PC-3 (cell line): ENCODE data around the gene RRM2.

ENCODE experiments used
- EZH2 ChIP-seq: fragments of 300-600 bp; sonication (generic); IDR thresholded peaks from one replicate; pipeline ENCODE4 v1.6.1; 2017; ENCODE audit warnings: antibody characterized with exemption, mild to moderate bottlenecking, low read length; ENCODE audit not compliant: unreplicated experiment
- EZH2phosphoT487 ChIP-seq: fragments of 300-600 bp; sonication (generic); IDR thresholded peaks from 2 replicates; pipeline ENCODE4 v1.6.1; 2018; ENCODE audit warnings: mild to moderate bottlenecking, antibody characterized with exemption, low read length, borderline replicate concordance
- TF ChIP-seq, protein P1 (sequence below): fragments of 300-600 bp; sonication (generic); conservative IDR thresholded peaks from 2 replicates; pipeline ENCODE4 v1.5.1; 2017; ENCODE audit warnings: antibody characterized with exemption, low read depth, mild to moderate bottlenecking, low read length

DNA sequence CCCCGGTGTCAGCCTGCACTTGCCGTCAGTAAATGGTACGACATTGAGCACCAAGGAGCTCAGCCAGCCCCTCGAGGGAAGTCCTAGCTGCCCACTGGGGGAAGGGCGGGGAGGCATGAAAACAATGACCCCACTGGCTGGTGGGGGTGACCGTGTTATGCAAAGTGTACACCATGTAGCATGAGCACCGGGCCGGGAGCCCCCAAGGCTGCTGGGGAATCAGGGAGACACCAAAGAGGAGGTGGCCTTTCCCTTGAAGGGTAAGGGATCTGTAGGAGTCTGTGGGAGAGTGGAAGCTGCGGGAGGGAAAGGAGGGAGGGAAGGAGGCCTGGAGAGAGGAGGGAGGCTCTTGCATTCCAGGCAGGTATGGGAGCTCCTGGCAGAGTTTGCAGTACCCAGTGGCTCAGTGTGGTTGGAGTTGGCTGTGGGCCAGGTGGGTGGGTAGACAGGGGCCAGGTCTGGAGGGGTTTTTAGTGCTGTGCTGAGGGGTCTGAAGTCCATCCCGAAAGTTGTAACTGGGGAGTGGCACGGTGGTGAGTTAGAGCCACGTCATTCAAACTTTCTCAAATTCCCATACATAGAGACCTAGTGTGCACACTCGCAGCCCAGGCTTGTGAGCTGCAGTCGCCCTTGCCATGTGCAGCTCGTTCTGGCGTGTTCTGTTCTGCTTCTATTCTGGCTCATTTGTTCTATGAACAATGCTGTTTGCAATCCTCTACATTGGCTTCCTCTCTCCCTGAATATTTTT, 22.4 kb downstream of the RRM2 start:
- TF ChIP-seq EZH2phosphoT487 (no peak), EZH2 (no peak)
- TF ChIP-seq, protein P1, sequence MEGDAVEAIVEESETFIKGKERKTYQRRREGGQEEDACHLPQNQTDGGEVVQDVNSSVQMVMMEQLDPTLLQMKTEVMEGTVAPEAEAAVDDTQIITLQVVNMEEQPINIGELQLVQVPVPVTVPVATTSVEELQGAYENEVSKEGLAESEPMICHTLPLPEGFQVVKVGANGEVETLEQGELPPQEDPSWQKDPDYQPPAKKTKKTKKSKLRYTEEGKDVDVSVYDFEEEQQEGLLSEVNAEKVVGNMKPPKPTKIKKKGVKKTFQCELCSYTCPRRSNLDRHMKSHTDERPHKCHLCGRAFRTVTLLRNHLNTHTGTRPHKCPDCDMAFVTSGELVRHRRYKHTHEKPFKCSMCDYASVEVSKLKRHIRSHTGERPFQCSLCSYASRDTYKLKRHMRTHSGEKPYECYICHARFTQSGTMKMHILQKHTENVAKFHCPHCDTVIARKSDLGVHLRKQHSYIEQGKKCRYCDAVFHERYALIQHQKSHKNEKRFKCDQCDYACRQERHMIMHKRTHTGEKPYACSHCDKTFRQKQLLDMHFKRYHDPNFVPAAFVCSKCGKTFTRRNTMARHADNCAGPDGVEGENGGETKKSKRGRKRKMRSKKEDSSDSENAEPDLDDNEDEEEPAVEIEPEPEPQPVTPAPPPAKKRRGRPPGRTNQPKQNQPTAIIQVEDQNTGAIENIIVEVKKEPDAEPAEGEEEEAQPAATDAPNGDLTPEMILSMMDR, result no peak
